SK-N-MC (cell line): ENCODE data around the gene TCERG1L.

Experiments
- EZH2 ChIP-seq: fragments of 200-600 bp; sonication (generic); IDR thresholded peaks from one replicate; pipeline ENCODE4 v1.6.1; 2017; ENCODE audit warnings: antibody characterized with exemption
- POLR2AphosphoS5 ChIP-seq: IDR thresholded peaks from 2 replicates; pipeline ENCODE4 v1.6.1; 2012; ENCODE audit warnings: mild to moderate bottlenecking, low read depth, low read length, borderline replicate concordance

DNA sequence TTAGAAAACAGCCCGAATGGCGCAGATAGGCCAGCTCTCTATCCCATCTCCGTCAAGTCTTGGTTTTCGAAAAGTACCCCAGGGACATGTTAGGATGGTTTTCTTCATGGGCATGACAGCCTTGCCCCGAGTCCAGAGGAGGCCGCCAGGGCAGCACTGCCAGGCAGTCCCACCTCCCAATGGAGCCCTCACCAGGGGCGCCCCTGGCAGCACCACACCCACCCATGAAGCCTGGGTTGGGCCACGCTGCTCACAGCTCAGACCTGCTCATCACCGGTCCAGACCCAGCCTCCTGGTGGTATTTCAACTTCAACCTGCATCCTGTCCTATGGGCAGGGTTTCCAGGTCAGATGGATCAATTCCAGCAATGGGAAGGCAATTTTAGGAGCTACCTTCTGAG lies 53.3 kb downstream of the TCERG1L start:
- TF ChIP-seq EZH2 (no peak), POLR2AphosphoS5 (no peak)
